HepG2 (cell line): ENCODE measurements around the gene SYS1. TPM values are rescaled to one million over a fixed set of nuclear protein-coding genes. Genes with fewer than 3 reads are reported as not detected.

Experiments used
- FOXK2 ChIP-seq: fragments of 450-650 bp; IDR thresholded peaks from 2 replicates; pipeline ENCODE4 v1.6.1; 2016
- HOXA3 ChIP-seq: sonication (generic); formaldehyde crosslinking; IDR thresholded peaks from 2 replicates; pipeline ENCODE4 v1.5.0; 2020; ENCODE audit warnings: missing genetic modification reagents
- KAT8 ChIP-seq: IDR thresholded peaks from 2 replicates; pipeline ENCODE4 v1.6.1; 2016; ENCODE audit warnings: missing genetic modification reagents, missing compliant biosample characterization
- MTA1 ChIP-seq: sonication (generic); formaldehyde crosslinking; IDR thresholded peaks from 2 replicates; pipeline ENCODE4 v1.4.0; 2020; ENCODE audit warnings: missing genetic modification reagents, mild to moderate bottlenecking, borderline replicate concordance
- NONO ChIP-seq, 2 experiments: fragments of 450-650 bp in 1 of 2; sonication (generic) in 1 of 2; formaldehyde crosslinking in 1 of 2; IDR thresholded peaks in 1 of 2; conservative IDR thresholded peaks in 1 of 2; 2 replicates each; pipeline versions ENCODE4 v1.6.1 to v1.8.0; 2017 to 2022; ENCODE audit warnings: mild to moderate bottlenecking in 1 of 2, missing genetic modification reagents in 1 of 2, moderate library complexity in 1 of 2
- NR2F6 ChIP-seq, 2 experiments: IDR thresholded peaks; 2 replicates each; pipeline ENCODE4 v1.6.1; 2016; ENCODE audit warnings: antibody characterized with exemption in 1 of 2, mild to moderate bottlenecking in 1 of 2
- PHF8 ChIP-seq: sonication (generic); formaldehyde crosslinking; IDR thresholded peaks from 2 replicates; pipeline ENCODE4 v1.5.0; 2020; ENCODE audit warnings: missing genetic modification reagents
- PLSCR1 ChIP-seq: sonication (generic); formaldehyde crosslinking; IDR thresholded peaks from 2 replicates; pipeline ENCODE4 v1.5.0; 2020; ENCODE audit warnings: missing genetic modification reagents, mild to moderate bottlenecking, borderline replicate concordance
- RARA ChIP-seq: IDR thresholded peaks from 2 replicates; pipeline ENCODE4 v1.6.1; 2016; ENCODE audit warnings: missing genetic modification reagents, missing compliant biosample characterization
- RBFOX2 ChIP-seq: fragments of 200-400 bp; formaldehyde crosslinking; IDR thresholded peaks from 2 replicates; pipeline ENCODE4 v1.6.1; 2017; ENCODE audit warnings: low read depth, mild to moderate bottlenecking, low read length
- SMARCC2 ChIP-seq: fragments of 450-650 bp; IDR thresholded peaks from 2 replicates; pipeline ENCODE4 v1.6.1; 2017; ENCODE audit warnings: antibody characterized with exemption, mild to moderate bottlenecking
- SRSF9 ChIP-seq: fragments of 200-400 bp; formaldehyde crosslinking; IDR thresholded peaks from 2 replicates; pipeline ENCODE4 v1.6.1; 2018; ENCODE audit warnings: borderline replicate concordance, mild to moderate bottlenecking, low read depth, low read length; ENCODE audit not compliant: insufficient read depth, poor library complexity, severe bottlenecking
- STAT5B ChIP-seq: sonication (generic); formaldehyde crosslinking; IDR thresholded peaks from 2 replicates; pipeline ENCODE4 v1.4.0; 2020; ENCODE audit warnings: missing genetic modification reagents
- TBX2 ChIP-seq: sonication (generic); formaldehyde crosslinking; IDR thresholded peaks from 2 replicates; pipeline ENCODE4 v1.5.0; 2020; ENCODE audit warnings: missing genetic modification reagents, mild to moderate bottlenecking, borderline replicate concordance
- THAP11 ChIP-seq: IDR thresholded peaks from 2 replicates; pipeline ENCODE4 v1.6.1; 2016; ENCODE audit warnings: missing biosample characterization, missing genetic modification reagents
- ZMYM4 ChIP-seq: sonication (generic); formaldehyde crosslinking; IDR thresholded peaks from 2 replicates; pipeline ENCODE4 v1.8.1; 2023; ENCODE audit warnings: mild to moderate bottlenecking, missing genetic modification reagents
- ZNF30 ChIP-seq: sonication (generic); formaldehyde crosslinking; IDR thresholded peaks from 2 replicates; pipeline ENCODE4 v1.5.0; 2020; ENCODE audit warnings: mild to moderate bottlenecking, missing genetic modification reagents
- ZNF383 ChIP-seq: sonication (generic); formaldehyde crosslinking; IDR thresholded peaks from 2 replicates; pipeline ENCODE4 v1.4.0; 2020; ENCODE audit warnings: missing genetic modification reagents, mild to moderate bottlenecking, borderline replicate concordance
- ZNF543 ChIP-seq: sonication (generic); formaldehyde crosslinking; IDR thresholded peaks from 2 replicates; pipeline ENCODE4 v1.4.0; 2020; ENCODE audit warnings: mild to moderate bottlenecking, missing genetic modification reagents
- ZNF761 ChIP-seq: sonication (generic); formaldehyde crosslinking; conservative IDR thresholded peaks from 2 replicates; pipeline ENCODE4 v1.4.0; 2020; ENCODE audit warnings: mild to moderate bottlenecking, missing genetic modification reagents
- polyA plus RNA-seq, 8 experiments: library from polyadenylated mRNA; depleted of rRNA in 3 of 8; stranded (reverse) in 7 of 8; unstranded in 1 of 8; fragments of >200 nt; fragmentation: Illumina TruSeq in 4 of 8; extraction: Trizol in 4 of 8; gene quantifications; 2 replicates each; pipeline versions ENCODE4 v1.2.1 to v1.2.3, GENCODE V29; 2011 to 2016; ENCODE audit warnings: low read depth in 4 of 8, missing spikeins in 1 of 8, mixed read lengths in 1 of 8; ENCODE audit not compliant: insufficient read depth in 1 of 8
- total RNA-seq, 5 experiments: library from RNA; depleted of rRNA; stranded (reverse); fragments of >200 nt; fragmentation: Illumina TruSeq; extraction: Trizol; gene quantifications; 2 replicates each; pipeline ENCODE4 v1.2.3, GENCODE V29; 2016; ENCODE audit warnings: low read depth in 1 of 5
- TF ChIP-seq, protein P1 (sequence below): sonication (generic); formaldehyde crosslinking; IDR thresholded peaks from 2 replicates; pipeline ENCODE4 v1.8.1; 2022; ENCODE audit warnings: low read depth, mild to moderate bottlenecking, missing genetic modification reagents
- TF ChIP-seq, protein P2 (sequence below): sonication (generic); formaldehyde crosslinking; IDR thresholded peaks from 2 replicates; pipeline ENCODE4 v1.4.0; 2020; ENCODE audit warnings: missing genetic modification reagents

SYS1 gene
- total and polyA plus RNA-seq, 2 of the 13 experiments (the other 11 are each of a cell fraction or from before 2014, with no cell fraction given) = 38.3 to 65.6 TPM

- TF ChIP-seq SRSF9 (no peak), PLSCR1 (CRISPR knock-in tag) (no peak), STAT5B (CRISPR knock-in tag) (no peak), ZMYM4 (no peak), KAT8 (CRISPR knock-in tag) (0 out of 2 replicates have a peak, but pooled peaks have one; percentile 55), PHF8 (CRISPR knock-in tag) (0 out of 2 replicates have a peak, but pooled peaks have one; percentile 23), ZNF761 (no peak), TBX2 (CRISPR knock-in tag) (peak; percentile 70; the same call in 1 of the 2 replicates), RARA (CRISPR knock-in tag) (0 out of 2 replicates have a peak, but pooled peaks have one; percentile 8), THAP11 (peak; percentile 48; the same call in 1 of the 2 replicates), NONO (IDR thresholded peaks at IDR 0.05) (no peak), NONO (CRISPR knock-in tag; conservative IDR thresholded peaks at IDR 0.05) (0 out of 2 replicates have a peak, but pooled peaks have one; percentile 54), ZNF30 (CRISPR knock-in tag) (no peak), SMARCC2 (no peak), HOXA3 (CRISPR knock-in tag) (peak; percentile 79), RBFOX2 (no peak), FOXK2 (no peak), NR2F6 (IDR thresholded peaks at IDR 0.05) (peak; percentile 20; the same call in 1 of the 2 replicates), NR2F6 (CRISPR knock-in tag; IDR thresholded peaks at IDR 0.05) (peak; percentile 69), ZNF383 (no peak), MTA1 (CRISPR knock-in tag) (peak; percentile 62; the same call in 1 of the 2 replicates), ZNF543 (no peak)
- TF ChIP-seq, protein P1, sequence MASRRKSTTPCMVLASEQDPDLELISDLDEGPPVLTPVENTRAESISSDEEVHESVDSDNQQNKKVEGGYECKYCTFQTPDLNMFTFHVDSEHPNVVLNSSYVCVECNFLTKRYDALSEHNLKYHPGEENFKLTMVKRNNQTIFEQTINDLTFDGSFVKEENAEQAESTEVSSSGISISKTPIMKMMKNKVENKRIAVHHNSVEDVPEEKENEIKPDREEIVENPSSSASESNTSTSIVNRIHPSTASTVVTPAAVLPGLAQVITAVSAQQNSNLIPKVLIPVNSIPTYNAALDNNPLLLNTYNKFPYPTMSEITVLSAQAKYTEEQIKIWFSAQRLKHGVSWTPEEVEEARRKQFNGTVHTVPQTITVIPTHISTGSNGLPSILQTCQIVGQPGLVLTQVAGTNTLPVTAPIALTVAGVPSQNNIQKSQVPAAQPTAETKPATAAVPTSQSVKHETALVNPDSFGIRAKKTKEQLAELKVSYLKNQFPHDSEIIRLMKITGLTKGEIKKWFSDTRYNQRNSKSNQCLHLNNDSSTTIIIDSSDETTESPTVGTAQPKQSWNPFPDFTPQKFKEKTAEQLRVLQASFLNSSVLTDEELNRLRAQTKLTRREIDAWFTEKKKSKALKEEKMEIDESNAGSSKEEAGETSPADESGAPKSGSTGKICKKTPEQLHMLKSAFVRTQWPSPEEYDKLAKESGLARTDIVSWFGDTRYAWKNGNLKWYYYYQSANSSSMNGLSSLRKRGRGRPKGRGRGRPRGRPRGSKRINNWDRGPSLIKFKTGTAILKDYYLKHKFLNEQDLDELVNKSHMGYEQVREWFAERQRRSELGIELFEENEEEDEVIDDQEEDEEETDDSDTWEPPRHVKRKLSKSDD (CRISPR knock-in tag) = peak; percentile 74; the same call in 1 of the 2 replicates
- TF ChIP-seq, protein P2, sequence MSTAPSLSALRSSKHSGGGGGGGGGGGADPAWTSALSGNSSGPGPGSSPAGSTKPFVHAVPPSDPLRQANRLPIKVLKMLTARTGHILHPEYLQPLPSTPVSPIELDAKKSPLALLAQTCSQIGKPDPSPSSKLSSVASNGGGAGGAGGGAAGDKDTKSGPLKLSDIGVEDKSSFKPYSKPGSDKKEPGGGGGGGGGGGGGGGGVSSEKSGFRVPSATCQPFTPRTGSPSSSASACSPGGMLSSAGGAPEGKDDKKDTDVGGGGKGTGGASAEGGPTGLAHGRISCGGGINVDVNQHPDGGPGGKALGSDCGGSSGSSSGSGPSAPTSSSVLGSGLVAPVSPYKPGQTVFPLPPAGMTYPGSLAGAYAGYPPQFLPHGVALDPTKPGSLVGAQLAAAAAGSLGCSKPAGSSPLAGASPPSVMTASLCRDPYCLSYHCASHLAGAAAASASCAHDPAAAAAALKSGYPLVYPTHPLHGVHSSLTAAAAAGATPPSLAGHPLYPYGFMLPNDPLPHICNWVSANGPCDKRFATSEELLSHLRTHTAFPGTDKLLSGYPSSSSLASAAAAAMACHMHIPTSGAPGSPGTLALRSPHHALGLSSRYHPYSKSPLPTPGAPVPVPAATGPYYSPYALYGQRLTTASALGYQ = no peak
These were observed 10.6 kb downstream of the SYS1 start (continued) for GRCh38 chr20:45373353-45374100.
